K562 (cell line): Measurements from ENCODE around the gene KLHL30. TPM values are rescaled to one million over a fixed set of nuclear protein-coding genes. Genes with fewer than 3 reads are reported as not detected.
A peak's percentile ranks its signal among the peaks of the same experiment; 100 is the strongest.

Experiments
- ATAC-seq: fragments of 200-7000 bp; cut with Tn5 transposase; 3 replicates; pipeline ENCODE4 v1.9.1; 2020; ENCODE audit warnings: moderate library complexity
- BruUV-seq: library from RNA; stranded (reverse); fragments of 400-500 nt; replicated peaks from 2 replicates; lab custom pipeline; 2021; lab: Mats Ljungman, UMichigan
- CTCF ChIA-PET: fragments of 300-600 bp; formaldehyde crosslinking; extraction: SDS; loops from one replicate; lab custom pipeline; 2021; ENCODE audit warnings: low intra/inter-chr PET ratio; lab: Yijun Ruan, JAX
- POLR2A ChIA-PET: fragments of 300-600, 350-650 bp; sonication (Branson Sonifier 250); formaldehyde crosslinking; extraction: SDS; loops from one replicate; lab custom pipeline; 2021; ENCODE audit warnings: antibody characterized with exemption, inconsistent platforms; lab: Yijun Ruan, JAX
- DNase-seq, 4 experiments: peaks; one replicate each; pipeline versions ENCODE4 v3.0.0 to v3.0.0-alpha.2; 2011 to 2018; ENCODE audit warnings: low spot score in 3 of 4, mixed read lengths in 3 of 4; ENCODE audit errors: extremely low read depth in 1 of 4
- FAIRE-seq: peaks from 2 replicates; lab custom pipeline; 2011; peaks lifted over from hg19 to GRCh38; lab: Jason Lieb, UNC
- H2AFZ ChIP-seq: 2 replicates; pipeline ENCODE4 v1.6.0; 2011; ENCODE audit warnings: low read depth, low read length, control low read depth, inconsistent platforms
- H3K27ac ChIP-seq: fragments of 200-600 bp; 3 replicates; pipeline ENCODE4 v1.8.0; 2011; ENCODE audit warnings: low read depth, mild to moderate bottlenecking, control low read depth, inconsistent platforms, low read length, moderate library complexity, mixed read lengths; ENCODE audit errors: extremely low read depth
- H3K27me3 ChIP-seq, 2 experiments: fragments of 300-600 bp in 1 of 2; 2 replicates in 1 of 2; 3 replicates in 1 of 2; pipeline versions ENCODE4 v1.6.0 to v1.8.0; 2011; ENCODE audit warnings: inconsistent platforms in 2 of 2, low read length in 2 of 2, mild to moderate bottlenecking in 1 of 2, mixed read lengths in 1 of 2, moderate library complexity in 1 of 2; ENCODE audit not compliant: control insufficient read depth in 2 of 2, insufficient read depth in 2 of 2
- H3K36me3 ChIP-seq: fragments of 300-600 bp; 3 replicates; pipeline ENCODE4 v1.8.0; 2011; ENCODE audit warnings: mild to moderate bottlenecking, low read length, inconsistent platforms; ENCODE audit not compliant: control insufficient read depth, insufficient read depth
- H3K4me1 ChIP-seq, 2 experiments: fragments of 200-600 bp in 1 of 2; replicated peaks in 1 of 2; 2 replicates in 1 of 2; 3 replicates in 1 of 2; pipeline versions ENCODE4 v1.5.1 to v1.8.0; 2011; ENCODE audit warnings: inconsistent platforms in 2 of 2, low read length in 2 of 2, mild to moderate bottlenecking in 1 of 2, mixed read lengths in 1 of 2, moderate library complexity in 1 of 2; ENCODE audit not compliant: control insufficient read depth in 2 of 2, insufficient read depth in 2 of 2
- H3K4me2 ChIP-seq: 2 replicates; pipeline ENCODE4 v1.6.1; 2011; ENCODE audit warnings: low read length, control low read depth, inconsistent platforms, mixed read lengths; ENCODE audit not compliant: insufficient read depth
- H3K4me3 ChIP-seq: fragments of 200-600 bp; sonication (generic), shearing (Covaris generic); 2 replicates; pipeline ENCODE4 v1.5.1; 2016; ENCODE audit warnings: control low read depth, inconsistent platforms
- H3K79me2 ChIP-seq: fragments of 200-600 bp; 3 replicates; pipeline ENCODE4 v1.8.0; 2011; ENCODE audit warnings: low read length, inconsistent platforms; ENCODE audit not compliant: control insufficient read depth, insufficient read depth
- H3K9ac ChIP-seq, 2 experiments: 2 replicates each; pipeline versions ENCODE4 v1.6.0 to v1.6.1; 2011; ENCODE audit warnings: low read depth in 2 of 2, low read length in 2 of 2, control low read depth in 1 of 2, inconsistent platforms in 1 of 2, mild to moderate bottlenecking in 1 of 2, mixed read lengths in 1 of 2; ENCODE audit not compliant: insufficient read depth in 1 of 2
- H3K9me1 ChIP-seq: one replicate; pipeline ENCODE4 v1.6.0; 2011; ENCODE audit warnings: inconsistent platforms, mild to moderate bottlenecking, low read length, moderate library complexity; ENCODE audit not compliant: control insufficient read depth, insufficient read depth
- H3K9me3 ChIP-seq: replicated peaks from 2 replicates; pipeline ENCODE4 v1.5.1; 2011; ENCODE audit warnings: low read depth, low read length, inconsistent platforms; ENCODE audit not compliant: control insufficient read depth, insufficient read depth
- H4K20me1 ChIP-seq: replicated peaks from 2 replicates; pipeline ENCODE4 v1.6.1; 2011; ENCODE audit warnings: low read length, inconsistent platforms, mixed read lengths; ENCODE audit not compliant: control insufficient read depth, insufficient read depth
- BRCA1 ChIP-seq, 2 experiments: fragments of 450-650 bp in 1 of 2; sonication (generic) in 1 of 2; formaldehyde crosslinking in 1 of 2; IDR thresholded peaks; 2 replicates each; pipeline versions ENCODE4 v1.5.0 to v1.6.1; 2017 to 2020; ENCODE audit warnings: mild to moderate bottlenecking in 1 of 2, missing genetic modification reagents in 1 of 2
- CREBBP ChIP-seq: IDR thresholded peaks from one replicate; pipeline ENCODE4 v1.6.1; 2012; ENCODE audit warnings: low read depth, mild to moderate bottlenecking, control low read depth, inconsistent platforms, low read length
- E2F4 ChIP-seq: sonication (generic); formaldehyde crosslinking; IDR thresholded peaks from 2 replicates; pipeline ENCODE4 v1.8.0; 2022; ENCODE audit warnings: mild to moderate bottlenecking, low read depth, missing genetic modification reagents
- E2F6 ChIP-seq, 2 experiments: IDR thresholded peaks; 2 replicates each; pipeline ENCODE4 v1.6.1; 2011; ENCODE audit warnings: borderline replicate concordance in 1 of 2, control low read depth in 1 of 2, low read depth in 1 of 2, low read length in 1 of 2, mild to moderate bottlenecking in 1 of 2, mixed read lengths in 1 of 2, moderate library complexity in 1 of 2; ENCODE audit not compliant: insufficient read depth in 1 of 2, insufficient read length in 1 of 2, poor library complexity in 1 of 2, severe bottlenecking in 1 of 2; ENCODE audit errors: extremely low read depth in 1 of 2
- HNRNPH1 ChIP-seq: fragments of 200-400 bp; formaldehyde crosslinking; optimal IDR thresholded peaks from 2 replicates; pipeline ENCODE3; 2017; ENCODE audit warnings: low read depth, mild to moderate bottlenecking, low read length, moderate library complexity
- IRF1 ChIP-seq: sonication (generic); formaldehyde crosslinking; IDR thresholded peaks from 2 replicates; pipeline ENCODE4 v1.8.0; 2022; ENCODE audit warnings: missing genetic modification reagents, mild to moderate bottlenecking, borderline replicate concordance
- IRF2 ChIP-seq: sonication (generic); formaldehyde crosslinking; IDR thresholded peaks from 2 replicates; pipeline ENCODE4 v1.8.1; 2022; ENCODE audit warnings: mild to moderate bottlenecking, missing genetic modification reagents
- RBFOX2 ChIP-seq: fragments of 200-400 bp; formaldehyde crosslinking; IDR thresholded peaks from 2 replicates; pipeline ENCODE4 v1.6.1; 2017; ENCODE audit warnings: low read depth, mild to moderate bottlenecking, low read length, moderate library complexity
- RFX1 ChIP-seq: fragments of 450-650 bp; IDR thresholded peaks from 2 replicates; pipeline ENCODE4 v1.6.1; 2016; ENCODE audit warnings: mild to moderate bottlenecking, moderate library complexity
- SAFB ChIP-seq: fragments of 200-400 bp; formaldehyde crosslinking; IDR thresholded peaks from 2 replicates; pipeline ENCODE4 v1.6.1; 2017; ENCODE audit warnings: low read depth, low read length, borderline replicate concordance
- SRF ChIP-seq, 2 experiments: fragments of 250-450, 450-650 bp in 1 of 2; sonication (Bioruptor Pico) in 1 of 2; sonication (generic) in 1 of 2; formaldehyde crosslinking; IDR thresholded peaks; 2 replicates each; pipeline versions ENCODE4 v1.5.0 to v1.5.1; 2020 to 2022; ENCODE audit warnings: mild to moderate bottlenecking in 1 of 2, missing genetic modification reagents in 1 of 2
- TAF1 ChIP-seq: IDR thresholded peaks from 2 replicates; pipeline ENCODE4 v1.6.1; 2011; ENCODE audit warnings: mild to moderate bottlenecking, low read length, moderate library complexity; ENCODE audit not compliant: insufficient read depth, control insufficient read depth, severe bottlenecking; ENCODE audit errors: extremely low read depth
- TRIM28 ChIP-seq: fragments of 450-650 bp; IDR thresholded peaks from 2 replicates; pipeline ENCODE4 v1.6.1; 2017
- ZNF239 ChIP-seq: fragments of 250-450 bp; sonication (Bioruptor Pico); IDR thresholded peaks from 2 replicates; pipeline ENCODE4 v1.4.0; 2020; ENCODE audit warnings: mild to moderate bottlenecking
- ZNF77 ChIP-seq: fragments of 250-450 bp; sonication (Bioruptor Pico); IDR thresholded peaks from 2 replicates; pipeline ENCODE4 v1.5.0; 2020
- ZNF785 ChIP-seq: fragments of 250-450 bp; sonication (Bioruptor Pico); IDR thresholded peaks from 2 replicates; pipeline ENCODE4 v1.4.0; 2020; ENCODE audit warnings: mild to moderate bottlenecking
- WGBS: fragments of 100-300 bp; shearing (Covaris generic); methylation state at CpG from one replicate; pipeline ENCODE4 v1.1.6; 2016; ENCODE audit warnings: low coverage, mixed read lengths; ENCODE audit not compliant: insufficient coverage; ENCODE audit errors: missing lambda C conversion rate; 5-methylcytosine and 5-hydroxymethylcytosine counted together
- in situ Hi-C: fragments of 300-500 bp; cut with MboI; formaldehyde crosslinking; loops from 4 replicates; pipeline ENCODE4 v1.15.0; 2018; ENCODE audit warnings: inconsistent platforms, mixed read lengths
- intact Hi-C: fragments of 100-400 bp; cut with micrococcal nuclease; formaldehyde crosslinking; loops from 2 replicates; pipeline ENCODE4 v1.14.2; 2022
- polyA plus RNA-seq, 8 experiments: library from polyadenylated mRNA; depleted of rRNA in 4 of 8; stranded (reverse) in 5 of 8; unstranded in 3 of 8; fragments of >200 nt; fragmentation: Nextera tagmentation in 2 of 8; fragmentation: Illumina TruSeq in 1 of 8; extraction: Ambion mirVana in 2 of 8; extraction: Trizol in 1 of 8; gene quantifications; 2 replicates each; pipeline versions ENCODE4 v1.2.1 to v1.2.3, GENCODE V29; 2011 to 2014; ENCODE audit warnings: inconsistent platforms in 1 of 8, missing spikeins in 1 of 8
- total RNA-seq, 7 experiments: library from RNA; depleted of rRNA in 6 of 7; stranded (reverse); fragments of >200 nt in 6 of 7; fragmentation: Illumina TruSeq in 2 of 7; extraction: Trizol in 2 of 7; gene quantifications; 2 replicates each; pipeline versions ENCODE4 v1.2.1 to v1.2.3, GENCODE V29; 2011 to 2021; ENCODE audit warnings: low replicate concordance in 1 of 7

The KLHL30 gene
- total and polyA plus RNA-seq, 9 of the 15 experiments (the other 6 are each of a cell fraction or from before 2014, with no cell fraction given): 0.04 TPM; not detected in 8

GRCh38 chr2:238158018-238158508 lies 19.6 kb downstream of the KLHL30 start (continued):
- TF ChIP-seq ZNF239 (CRISPR knock-in tag) (no peak), SAFB (no peak), TRIM28 (no peak), BRCA1 (IDR thresholded peaks at IDR 0.05) (no peak), BRCA1 (CRISPR knock-in tag; IDR thresholded peaks at IDR 0.05) (no peak), IRF2 (CRISPR knock-in tag) (no peak)

GRCh38 chr2:238158509-238159070 lies 20.1 kb downstream of the KLHL30 start, which contains the start of gene ERFE:
ERFE (plus strand) TSS chr2:238158970; CDS start chr2:238159008, 38 bp downstream.
- no peak for FAIRE-seq
- no peaks in the 10 kb centered on the region for H3K9me3 ChIP-seq
- no peak for TF ChIP-seq ZNF77 (CRISPR knock-in tag)
- no peak for TF ChIP-seq CREBBP
- no peak for TF ChIP-seq ZNF785 (CRISPR knock-in tag)
- peak; percentile 22 for TF ChIP-seq TAF1
- no peak for TF ChIP-seq HNRNPH1
- TF ChIP-seq RFX1: no peak
- peak; percentile 78 for TF ChIP-seq E2F4 (CRISPR knock-in tag)
- TF ChIP-seq IRF1 (CRISPR knock-in tag): no peak
- TF ChIP-seq E2F6 (IDR thresholded peaks at IDR 0.05; ENCODE audit: borderline replicate concordance in 1 of 2, extremely low read depth in 1 of 2, insufficient read depth in 1 of 2, insufficient read length in 1 of 2, low read depth in 1 of 2, low read length in 1 of 2, poor library complexity in 1 of 2, severe bottlenecking in 1 of 2): peak; percentile 51 to 88
- TF ChIP-seq RBFOX2: peak; percentile 13; the same call in 1 of the 2 replicates
- TF ChIP-seq SRF (CRISPR knock-in tag; IDR thresholded peaks at IDR 0.05): no peak

More at GRCh38 chr2:238158509-238159070, 20.1 kb downstream of the KLHL30 start, which contains the start of gene ERFE:
- H3K9ac ChIP-seq: peak within 1 kb of the TSS; percentile 64 to 91; a peak in 3 of 4 replicates
- H3K27me3 ChIP-seq: no peaks in the 10 kb centered on the region
- ChIA-PET POLR2A (interaction anchor here (1.1 to 1.6 kb wide), 2 partner anchors 9 to 18 kb away, joined by 5 to 6 read pairs; no protein-coding TSS in a partner anchor), CTCF (interaction anchor here (0.7 to 3.2 kb wide), 2 partner anchors 98 to 105 kb away, joined by 4 to 21 read pairs; no protein-coding TSS in a partner anchor)
- in situ Hi-C loops: no loop called here
- H2AFZ ChIP-seq: peak within 1 kb of the TSS; percentile 70; the same call in 1 of the 2 replicates
- H4K20me1 ChIP-seq: no peaks in the 10 kb centered on the region
- no peaks in the 10 kb centered on the region for H3K79me2 ChIP-seq
- H3K4me3 ChIP-seq: peak within 1 kb of the TSS; percentile 54
- BruUV-seq: no TSS peak
- intact Hi-C loops: no loop called here
- WGBS: no CpG with 5 or more reads among the region's 61 CpGs
- H3K4me2 ChIP-seq: peak within 1 kb of the TSS; percentile 64
- H3K36me3 ChIP-seq: no peaks in the 10 kb centered on the region
- ATAC-seq: peak; percentile 77
- no peaks in the 10 kb centered on the region for H3K9me1 ChIP-seq
- peaks cover 0 to 52% of the 10 kb centered on the region in 2 experiments; a peak in 2 of 5 replicates for H3K4me1 ChIP-seq
- H3K27ac ChIP-seq: 0 out of 3 replicates have a peak within 1 kb of the TSS, but pooled peaks have one; percentile 49
- peak; percentile 74 to 89 (median 88) for DNase-seq
